Trophoblast cell (in vitro differentiated cells and primary cell): ENCODE data around the gene AIDA.

Experiments
- DNase-seq, 2 donors: peaks; one replicate each; pipeline ENCODE4 v3.0.0-alpha.2; 2016
- H2AFZ ChIP-seq: 2 replicates; pipeline ENCODE4 v1.6.1; 2013; ENCODE audit warnings: low read length, moderate library complexity, mild to moderate bottlenecking; ENCODE audit not compliant: insufficient read depth, poor library complexity
- H2AK5ac ChIP-seq: 2 replicates; pipeline ENCODE4 v1.6.1; 2013; ENCODE audit warnings: mild to moderate bottlenecking, low read length
- H2BK120ac ChIP-seq: 2 replicates; pipeline ENCODE4 v1.6.1; 2013; ENCODE audit warnings: low read length, mild to moderate bottlenecking, moderate library complexity; ENCODE audit not compliant: insufficient read depth, poor library complexity
- H2BK12ac ChIP-seq: 2 replicates; pipeline ENCODE4 v1.6.1; 2013; ENCODE audit warnings: mild to moderate bottlenecking, low read length, moderate library complexity
- H2BK5ac ChIP-seq: 2 replicates; pipeline ENCODE4 v1.6.1; 2013; ENCODE audit warnings: low read length, low read depth, moderate library complexity, mild to moderate bottlenecking; ENCODE audit not compliant: poor library complexity
- H3K14ac ChIP-seq: 2 replicates; pipeline ENCODE4 v1.6.1; 2013; ENCODE audit warnings: mild to moderate bottlenecking, low read length
- H3K18ac ChIP-seq: 2 replicates; pipeline ENCODE4 v1.6.1; 2013; ENCODE audit warnings: mild to moderate bottlenecking, low read length
- H3K23ac ChIP-seq: 2 replicates; pipeline ENCODE4 v1.6.1; 2013; ENCODE audit warnings: low read length
- H3K27ac ChIP-seq: 2 replicates; pipeline ENCODE4 v1.5.1; 2013; ENCODE audit warnings: low read depth, mild to moderate bottlenecking, inconsistent platforms, low read length, moderate library complexity
- H3K27me3 ChIP-seq: 2 replicates; pipeline ENCODE4 v1.6.1; 2013; ENCODE audit warnings: inconsistent platforms, mild to moderate bottlenecking, low read length, moderate library complexity; ENCODE audit not compliant: insufficient read depth
- H3K36me3 ChIP-seq, 2 experiments: 1 replicate in 1 of 2; 2 replicates in 1 of 2; pipeline ENCODE4 v1.6.1; 2013; ENCODE audit warnings: low read length in 2 of 2, mild to moderate bottlenecking in 2 of 2, moderate library complexity in 1 of 2; ENCODE audit not compliant: insufficient read depth in 2 of 2, control insufficient read depth in 1 of 2
- H3K4ac ChIP-seq: 2 replicates; pipeline ENCODE4 v1.6.1; 2013; ENCODE audit warnings: low read depth, mild to moderate bottlenecking, low read length, moderate library complexity
- H3K4me1 ChIP-seq, 2 experiments: 1 replicate in 1 of 2; 2 replicates in 1 of 2; pipeline ENCODE4 v1.6.1; 2013; ENCODE audit warnings: low read length in 2 of 2, mild to moderate bottlenecking in 2 of 2, moderate library complexity in 1 of 2; ENCODE audit not compliant: insufficient read depth in 2 of 2, control insufficient read depth in 1 of 2
- H3K4me2 ChIP-seq: 2 replicates; pipeline ENCODE4 v1.6.1; 2013; ENCODE audit warnings: inconsistent platforms, mild to moderate bottlenecking, low read length, moderate library complexity
- H3K4me3 ChIP-seq: 2 replicates; pipeline ENCODE4 v1.5.1; 2013; ENCODE audit warnings: mild to moderate bottlenecking, low read depth, low read length, inconsistent platforms
- H3K79me1 ChIP-seq: one replicate; pipeline ENCODE4 v1.6.1; 2013; ENCODE audit warnings: low read length
- H3K79me2 ChIP-seq: 2 replicates; pipeline ENCODE4 v1.6.1; 2013; ENCODE audit warnings: low read length, mild to moderate bottlenecking; ENCODE audit not compliant: control insufficient read depth, insufficient read depth, poor library complexity
- H3K9ac ChIP-seq: 2 replicates; pipeline ENCODE4 v1.6.1; 2013; ENCODE audit warnings: mild to moderate bottlenecking, low read length
- H3K9me3 ChIP-seq: 2 replicates; pipeline ENCODE4 v1.6.1; 2013; ENCODE audit warnings: low read depth, mild to moderate bottlenecking, control low read depth, inconsistent platforms, low read length; ENCODE audit not compliant: insufficient read depth
- H4K12ac ChIP-seq: 2 replicates; pipeline ENCODE4 v1.6.1; 2013; ENCODE audit warnings: low read depth, mild to moderate bottlenecking, low read length, moderate library complexity
- H4K8ac ChIP-seq: 2 replicates; pipeline ENCODE4 v1.6.1; 2013; ENCODE audit warnings: low read depth, mild to moderate bottlenecking, low read length, moderate library complexity
- H4K91ac ChIP-seq: one replicate; pipeline ENCODE4 v1.6.1; 2013; ENCODE audit warnings: low read depth, mild to moderate bottlenecking, low read length, moderate library complexity
- WGBS: extraction: QIAGEN DNeasy Blood & Tissue Kit; methylation state at CpG from one replicate; pipeline ENCODE4 v1.1.7; 2013; ENCODE audit warnings: missing lambda C conversion rate; ENCODE audit not compliant: insufficient read length, insufficient coverage; ENCODE audit errors: extremely low coverage; 5-methylcytosine and 5-hydroxymethylcytosine counted together

Gene AIDA

GRCh38 chr1:222644636-222644980 is 67.7 kb downstream of the AIDA start:
- peak overlapping the region; percentile 30 for H3K14ac ChIP-seq
- peak overlapping the region; percentile 45 for H4K12ac ChIP-seq
- DNase-seq: no peak
- H3K36me3 ChIP-seq: peaks cover 7 to 9% of the 10 kb centered on the region in 2 experiments
- peak overlapping the region; percentile 9 for H3K4ac ChIP-seq
- peak overlapping the region; percentile 98 for H3K4me2 ChIP-seq
- H3K79me1 ChIP-seq: peaks cover 7% of the 10 kb centered on the region
- H2AFZ ChIP-seq: no peak overlapping the region
- peaks cover 0 to 2% of the 10 kb centered on the region in 2 experiments for H3K4me1 ChIP-seq
- H2BK12ac ChIP-seq: no peak overlapping the region
- peak overlapping the region; percentile 97 for H3K9ac ChIP-seq
- H3K27me3 ChIP-seq: no peaks in the 10 kb centered on the region
- H3K9me3 ChIP-seq: no peaks in the 10 kb centered on the region
- peaks cover 3% of the 10 kb centered on the region for H3K79me2 ChIP-seq
- WGBS: no CpG with 5 or more reads among the region's 5 CpGs
- no peak overlapping the region for H2BK120ac ChIP-seq
- no peak overlapping the region for H3K23ac ChIP-seq
- H3K18ac ChIP-seq: peak overlapping the region; percentile 15
- peak overlapping the region; percentile 74 for H4K8ac ChIP-seq
- H3K27ac ChIP-seq: peak overlapping the region; percentile 31
- no peak overlapping the region for H2AK5ac ChIP-seq
- H2BK5ac ChIP-seq: no peak overlapping the region
- peak overlapping the region; percentile 33 for H4K91ac ChIP-seq
- peak overlapping the region; percentile 89 for H3K4me3 ChIP-seq

GRCh38 chr1:222643938-222644635 is 68.2 kb downstream of the AIDA start:
- Histone ChIP-seq H3K79me1 (peaks cover 7% of the 10 kb centered on the region), H3K79me2 (peaks cover 3% of the 10 kb centered on the region), H3K27ac (peak overlapping the region; percentile 91), H2BK120ac (peak overlapping the region; percentile 92), H2BK5ac (peak overlapping the region; percentile 91), H4K91ac (peak overlapping the region; percentile 97), H3K14ac (peak overlapping the region; percentile 94), H3K4me1 (peaks cover 0 to 2% of the 10 kb centered on the region in 2 experiments), H2BK12ac (no peak overlapping the region), H3K36me3 (peaks cover 4 to 6% of the 10 kb centered on the region in 2 experiments), H3K9ac (peak overlapping the region; percentile 97), H3K9me3 (no peaks in the 10 kb centered on the region), H4K12ac (peak overlapping the region; percentile 99), H3K4me3 (peak overlapping the region; percentile 89), H3K27me3 (no peaks in the 10 kb centered on the region), H2AFZ (peak overlapping the region; percentile 81), H3K4ac (peak overlapping the region; percentile 90), H3K4me2 (peak overlapping the region; percentile 98), H3K23ac (no peak overlapping the region), H4K8ac (peak overlapping the region; percentile 98), H2AK5ac (peak overlapping the region; percentile 50), H3K18ac (peak overlapping the region; percentile 96)
- DNase-seq: peak; percentile 98 to 100
- no CpG with 5 or more reads among the region's 42 CpGs for WGBS

GRCh38 chr1:222643606-222643937 is 68.7 kb downstream of the AIDA start:
- H3K4ac ChIP-seq: peak overlapping the region; percentile 90
- peaks cover 4 to 6% of the 10 kb centered on the region in 2 experiments for H3K36me3 ChIP-seq
- peak overlapping the region; percentile 99 for H4K12ac ChIP-seq
- peaks cover 7% of the 10 kb centered on the region for H3K79me1 ChIP-seq
- no peak overlapping the region for H2BK12ac ChIP-seq
- peak overlapping the region; percentile 50 for H2AK5ac ChIP-seq
- no CpG with 5 or more reads among the region's 10 CpGs for WGBS
- H3K14ac ChIP-seq: peak overlapping the region; percentile 94
- peak overlapping the region; percentile 63 for H3K4me2 ChIP-seq
- H3K4me1 ChIP-seq: peaks cover 0 to 2% of the 10 kb centered on the region in 2 experiments
- no peak for DNase-seq
- H3K27me3 ChIP-seq: no peaks in the 10 kb centered on the region
- peak overlapping the region; percentile 91 for H3K27ac ChIP-seq
- peak overlapping the region; percentile 92 for H2BK120ac ChIP-seq
- H3K9ac ChIP-seq: peak overlapping the region; percentile 81
- H3K9me3 ChIP-seq: no peaks in the 10 kb centered on the region
- peak overlapping the region; percentile 91 for H2BK5ac ChIP-seq
- H4K8ac ChIP-seq: peak overlapping the region; percentile 98
- peak overlapping the region; percentile 81 for H2AFZ ChIP-seq
- peak overlapping the region; percentile 96 for H3K18ac ChIP-seq
- H3K4me3 ChIP-seq: peak overlapping the region; percentile 83
- peaks cover 3% of the 10 kb centered on the region for H3K79me2 ChIP-seq
- no peak overlapping the region for H3K23ac ChIP-seq
- H4K91ac ChIP-seq: peak overlapping the region; percentile 97

DNA sequence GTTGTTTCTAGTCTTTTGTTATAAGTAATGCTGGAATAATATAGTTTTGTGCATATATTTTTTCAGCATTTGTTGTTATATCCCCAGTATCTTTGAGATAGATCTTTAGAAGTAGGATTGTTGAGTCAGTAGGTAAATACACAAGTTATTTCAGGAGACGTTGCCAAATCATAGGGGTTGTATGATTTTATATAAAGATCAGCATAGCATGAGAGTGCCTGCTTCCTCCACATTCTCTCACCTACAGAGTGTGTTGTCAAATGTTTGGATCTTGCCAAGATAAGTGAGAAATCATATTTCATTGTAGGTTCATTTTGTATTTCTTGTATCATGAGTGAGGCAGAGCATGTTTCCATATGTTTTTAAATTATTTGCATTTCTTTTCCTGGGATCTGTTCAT is 69.8 kb downstream of the AIDA start:
- Histone ChIP-seq H2BK5ac (no peak overlapping the region), H2BK12ac (no peak overlapping the region), H3K4me2 (no peak overlapping the region), H2BK120ac (no peak overlapping the region), H3K23ac (no peak overlapping the region), H3K27ac (no peak overlapping the region), H3K18ac (no peak overlapping the region), H3K36me3 (peaks cover 6 to 7% of the 10 kb centered on the region in 2 experiments), H3K79me1 (peaks cover 7% of the 10 kb centered on the region), H3K9me3 (no peaks in the 10 kb centered on the region), H4K91ac (no peak overlapping the region), H3K4me1 (peaks cover 0 to 2% of the 10 kb centered on the region in 2 experiments), H4K8ac (no peak overlapping the region), H2AFZ (no peak overlapping the region), H3K4me3 (no peak overlapping the region), H3K14ac (no peak overlapping the region), H3K4ac (no peak overlapping the region), H4K12ac (no peak overlapping the region), H3K27me3 (no peaks in the 10 kb centered on the region), H3K79me2 (peaks cover 3% of the 10 kb centered on the region), H2AK5ac (no peak overlapping the region), H3K9ac (no peak overlapping the region)
- WGBS: no CpG with 5 or more reads among the region's 1 CpG
- DNase-seq: peak in 1 of 2 donors; percentile 66
